ENCODE measurements around the gene POLR3F.
"Not testable (repeated sequence)": the region's sequence is repeated elsewhere in the genome, so short reads cannot be mapped to it uniquely, and the experiment has no call there.

The POLR3F gene

DNA sequence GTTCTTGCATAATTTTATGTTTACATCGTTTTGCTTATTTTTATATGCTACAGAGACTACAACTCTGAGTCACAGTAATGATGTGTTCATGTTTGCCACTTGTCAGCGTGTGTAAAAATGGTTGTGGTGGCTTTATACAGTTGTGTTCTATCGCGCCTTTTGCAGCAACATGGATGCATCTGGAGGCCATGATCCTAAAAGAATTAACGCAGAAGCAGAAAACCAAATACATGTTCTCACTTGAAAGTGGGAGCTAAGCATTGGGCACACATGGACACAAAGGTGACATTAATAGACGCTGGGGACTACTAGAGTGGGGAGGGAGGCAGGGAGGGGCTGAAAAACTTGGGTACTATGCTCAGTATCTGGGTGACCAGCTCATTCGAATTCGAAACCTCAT, 39.6 kb downstream of the POLR3F start:
- no peak for DNase-seq

DNA sequence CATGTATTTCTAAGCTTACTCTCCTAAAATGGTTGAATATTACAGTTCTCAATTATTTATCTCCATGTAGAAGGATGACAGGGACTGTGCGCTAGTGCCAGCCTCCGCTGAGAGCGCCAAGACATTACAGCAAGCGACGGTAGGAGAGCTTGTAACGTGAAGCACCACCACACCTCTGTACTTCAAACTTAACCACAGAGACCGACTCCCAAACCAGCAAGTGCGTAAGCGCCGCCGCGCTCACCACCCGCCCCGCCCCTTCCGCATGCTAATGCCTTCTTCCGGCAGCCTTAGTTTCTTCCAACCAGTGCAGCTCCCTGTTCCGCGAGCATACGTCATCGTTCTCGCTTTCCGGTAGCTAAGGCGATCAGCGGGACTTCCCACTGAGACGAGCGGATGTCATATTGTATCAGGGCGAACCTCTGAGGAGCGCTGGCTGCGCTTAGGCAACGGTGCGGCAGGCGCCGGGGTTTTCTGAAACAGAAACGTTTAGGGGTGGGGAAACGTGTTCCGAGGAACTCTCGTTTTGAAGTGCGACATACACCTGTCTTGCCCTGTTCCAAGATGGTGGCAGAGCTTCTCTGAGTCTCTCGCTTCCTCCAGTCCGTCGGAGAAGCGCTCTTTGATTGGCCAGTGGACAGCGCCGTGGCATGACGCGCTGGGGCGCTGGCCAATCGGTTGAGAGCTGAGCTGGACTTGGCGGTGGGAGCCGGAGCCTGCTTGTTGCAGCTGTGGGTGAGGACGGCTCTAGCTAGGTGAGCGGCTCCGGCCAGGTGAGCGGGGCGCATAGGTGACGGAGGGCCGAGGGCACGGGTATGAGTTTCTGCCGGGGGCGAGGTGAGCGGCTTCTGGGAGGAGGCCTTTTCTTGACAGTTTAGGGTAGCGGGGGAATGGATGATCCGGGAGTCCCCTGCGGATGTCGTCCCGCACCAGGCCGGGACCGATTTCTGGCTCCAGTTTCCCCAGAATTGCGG, 40.3 kb downstream of the POLR3F start, which contains the start of gene SEC23B:
Gene SEC23B, plus strand, starts transcription at position 723 of the 974 bp plus-strand sequence. CDS start 2,896 bp downstream, outside the sequence.
- peak; percentile 88 to 95 (median 94) for DNase-seq

DNA sequence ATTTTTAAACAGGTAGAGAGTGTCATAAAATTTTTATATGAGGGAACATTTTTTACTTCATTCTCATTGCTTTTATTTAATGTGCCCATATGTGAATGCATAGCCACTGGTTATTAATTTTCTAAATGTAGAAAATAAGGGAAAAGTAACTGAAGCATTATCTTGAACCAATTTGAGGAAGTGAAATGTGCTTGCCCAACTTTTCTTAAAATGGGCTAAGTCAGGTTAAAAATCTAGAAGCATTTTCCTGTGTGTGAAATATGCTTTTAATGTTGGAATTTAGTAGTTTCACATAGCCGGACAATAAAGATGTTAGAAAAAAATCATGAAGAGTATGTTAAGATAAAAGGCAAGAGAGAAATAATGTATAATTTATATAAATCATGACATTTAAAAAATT, 44.4 kb downstream of the POLR3F start:
- DNase-seq = no peak

- no peak for DNase-seq
Measured at GRCh38 chr20:18513208-18513607, 46.0 kb downstream of the POLR3F start.

DNA sequence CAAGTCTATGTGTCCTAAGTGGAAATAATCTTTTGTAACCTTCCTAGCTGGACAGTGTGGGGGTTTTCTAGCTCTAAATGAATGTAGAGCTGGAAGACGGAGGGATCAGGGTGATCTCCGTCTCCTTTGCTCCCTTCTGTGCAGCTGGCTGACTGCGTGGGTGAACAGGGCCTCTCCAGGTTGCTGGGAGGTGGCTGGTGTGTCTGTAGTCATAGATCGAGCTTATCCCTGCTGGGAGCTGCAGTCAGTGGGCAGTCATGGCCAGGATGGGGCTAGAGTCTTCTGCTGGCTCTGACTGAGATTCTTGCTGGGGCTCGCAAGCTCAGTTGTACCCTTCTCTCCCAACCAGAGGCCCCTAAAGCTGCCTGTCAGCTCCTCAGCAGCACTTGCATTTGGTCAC, 46.9 kb downstream of the POLR3F start:
- DNase-seq = no peak

- DNase-seq = no peak
Measured at GRCh38 chr20:18515973-18516372, 48.8 kb downstream of the POLR3F start.

GRCh38 chr20:18522066-18522465, 54.9 kb downstream of the POLR3F start:
- DNase-seq = not testable (repeated sequence)

DNA sequence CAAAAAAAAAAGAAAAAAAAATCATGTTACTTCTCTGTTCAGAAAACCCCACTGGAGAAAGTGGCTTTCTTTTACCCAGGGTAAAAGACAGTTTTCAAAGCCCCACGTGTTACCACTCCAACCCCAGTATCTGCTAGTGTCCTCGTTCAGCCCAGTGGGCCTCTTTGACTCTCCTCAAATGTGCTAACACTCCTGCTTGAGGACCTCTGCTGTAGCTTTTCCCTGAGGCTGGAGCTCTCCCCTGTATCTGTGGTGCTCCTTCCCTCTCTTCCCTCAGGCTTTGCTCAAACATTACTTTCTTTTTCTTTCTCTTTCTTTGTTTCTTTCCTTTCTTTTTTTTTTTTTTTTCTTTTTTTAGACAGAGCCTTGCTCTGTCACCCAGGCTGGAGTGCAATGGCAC, 55.9 kb downstream of the POLR3F start:
- no peak for DNase-seq

GRCh38 chr20:18524646-18525045, 57.5 kb downstream of the POLR3F start:
- no peak for DNase-seq

DNA sequence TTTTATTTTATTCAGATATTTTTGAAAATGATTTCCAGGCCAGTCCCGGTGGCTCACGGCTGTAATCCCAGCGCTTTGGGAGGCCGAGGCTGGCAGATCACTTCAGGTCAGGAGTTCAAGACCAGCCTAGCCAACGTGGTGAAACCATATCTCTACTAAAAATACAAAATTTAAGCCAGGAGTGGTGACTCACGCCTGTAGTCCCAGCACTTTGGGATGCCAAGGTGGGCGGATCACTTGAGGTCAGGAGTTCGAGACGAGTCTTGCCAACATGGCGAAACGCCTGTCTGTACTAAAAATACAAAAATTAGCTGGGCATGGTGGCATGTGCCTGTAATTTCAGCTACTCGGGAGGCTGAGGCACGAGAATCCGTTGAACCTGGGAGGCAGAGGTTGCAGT, 59.6 kb downstream of the POLR3F start:
- not testable (repeated sequence) for DNase-seq

DNA sequence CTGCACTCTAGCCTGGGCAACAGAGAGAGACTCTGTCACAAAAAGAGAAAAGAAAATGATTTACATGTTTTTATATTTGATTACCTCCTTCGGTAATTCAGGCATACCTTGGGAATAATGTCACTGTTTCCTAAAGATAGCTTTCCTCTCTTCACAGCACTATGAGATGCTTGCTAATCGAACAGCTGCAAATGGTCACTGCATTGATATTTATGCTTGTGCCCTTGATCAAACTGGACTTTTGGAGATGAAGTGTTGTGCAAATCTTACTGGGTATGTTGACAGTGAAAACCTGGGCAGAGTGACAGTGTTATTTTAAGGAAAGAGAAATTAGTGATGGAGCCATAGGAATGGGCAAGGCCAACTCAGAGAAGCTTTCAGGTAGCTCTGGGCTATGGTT, 60.1 kb downstream of the POLR3F start:
- no peak for DNase-seq

DNA sequence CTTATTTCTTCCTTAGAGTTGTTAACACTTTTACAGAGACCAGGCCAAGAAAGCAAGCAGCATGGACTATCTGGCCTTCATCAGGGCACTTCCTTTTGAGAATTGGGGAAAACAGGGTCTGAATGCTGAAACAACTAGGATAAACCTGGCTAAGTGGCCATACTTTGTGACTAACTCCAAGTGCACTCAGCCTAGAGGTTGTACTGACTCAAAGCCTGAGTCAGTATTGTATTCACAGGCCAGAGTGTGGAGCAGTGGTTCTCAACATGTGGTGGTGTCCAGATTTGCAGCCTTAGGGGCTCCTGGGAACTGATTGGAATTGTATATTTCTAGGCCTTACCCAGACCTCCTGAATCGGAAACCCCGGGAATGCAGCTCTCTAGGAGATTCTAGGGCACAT, 60.6 kb downstream of the POLR3F start:
- DNase-seq = no peak

DNA sequence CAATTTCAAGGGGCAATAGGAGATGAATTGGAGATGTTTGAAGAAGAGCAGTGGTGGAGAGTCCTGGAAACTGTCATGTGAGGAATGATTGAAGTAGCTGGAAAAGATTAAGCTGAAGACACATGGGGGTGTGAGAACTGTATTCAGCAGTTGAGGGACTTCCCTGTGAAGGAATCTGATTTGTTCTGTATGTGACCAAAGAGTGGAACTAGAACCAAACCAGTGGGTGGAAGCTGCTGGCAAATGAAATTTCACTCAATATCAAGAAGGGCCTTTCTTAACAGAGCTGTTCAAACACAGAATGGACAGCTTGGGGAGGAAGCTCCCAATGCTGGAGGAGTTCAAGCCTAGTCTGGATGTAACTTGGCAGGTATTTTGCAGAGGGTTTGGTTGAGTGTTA, 61.9 kb downstream of the POLR3F start:
- DNase-seq = no peak

GRCh38 chr20:18532626-18533025, 65.4 kb downstream of the POLR3F start:
- DNase-seq = no peak

GRCh38 chr20:18533491-18533890, 66.3 kb downstream of the POLR3F start:
- no peak for DNase-seq

- DNase-seq = no peak
Measured at GRCh38 chr20:18533978-18534644, 66.9 kb downstream of the POLR3F start.

Data from activated naive CD4-positive, alpha-beta T cell (primary cell).